Stimulated activated naive CD4-positive, alpha-beta T cell (primary cell): ENCODE measurements around the gene KIF16B.

ENCODE experiments used
- DNase-seq, 6 experiments: peaks; one replicate each; lab custom pipeline; 2025; lab: John Stamatoyannopoulos, UW

Gene KIF16B

GRCh38 chr20:16432466-16433292 lies 140.6 kb downstream of the KIF16B start:
- DNase-seq: no peak

- DNase-seq: no peak
Observed at GRCh38 chr20:16428112-16428511, 145.1 kb downstream of the KIF16B start.

GRCh38 chr20:16427571-16427970 lies 145.7 kb downstream of the KIF16B start:
- DNase-seq: no peak

GRCh38 chr20:16424780-16425179 lies 148.5 kb downstream of the KIF16B start:
- no peak for DNase-seq

- DNase-seq: no peak
Observed at GRCh38 chr20:16423311-16424212, 149.7 kb downstream of the KIF16B start.

- no peak for DNase-seq
Observed at GRCh38 chr20:16419138-16419715, 154.0 kb downstream of the KIF16B start.

- no peak for DNase-seq
Observed at GRCh38 chr20:16418616-16419015, 154.6 kb downstream of the KIF16B start.

GRCh38 chr20:16417001-16417400 lies 156.2 kb downstream of the KIF16B start:
- DNase-seq: no peak

- no peak for DNase-seq
Observed at GRCh38 chr20:16415071-16416053, 157.9 kb downstream of the KIF16B start.

GRCh38 chr20:16412906-16413305 lies 160.3 kb downstream of the KIF16B start:
- DNase-seq: no peak

- no peak for DNase-seq
Observed at GRCh38 chr20:16411361-16411760, 161.9 kb downstream of the KIF16B start.

- DNase-seq: no peak
Observed at GRCh38 chr20:16410626-16411025, 162.6 kb downstream of the KIF16B start.

GRCh38 chr20:16408981-16409380 lies 164.3 kb downstream of the KIF16B start:
- no peak for DNase-seq

GRCh38 chr20:16407251-16408067 lies 165.8 kb downstream of the KIF16B start:
- DNase-seq: no peak

GRCh38 chr20:16405254-16405653 lies 168.0 kb downstream of the KIF16B start:
- DNase-seq: no peak

- no peak for DNase-seq
Observed at GRCh38 chr20:16404640-16405039, 168.6 kb downstream of the KIF16B start.

- DNase-seq: no peak
Observed at GRCh38 chr20:16404171-16404570, 169.1 kb downstream of the KIF16B start.

- DNase-seq: no peak
Observed at GRCh38 chr20:16400234-16400633, 173.0 kb downstream of the KIF16B start.

GRCh38 chr20:16399801-16400200 lies 173.4 kb downstream of the KIF16B start:
- no peak for DNase-seq

GRCh38 chr20:16397086-16397485 lies 176.2 kb downstream of the KIF16B start:
- DNase-seq: no peak

GRCh38 chr20:16395366-16395765 lies 177.9 kb downstream of the KIF16B start:
- DNase-seq: no peak
